Muscle layer of duodenum (tissue), 2 donors: ENCODE results near the gene AJM1.
"Not testable (repeated sequence)": the region's sequence is repeated elsewhere in the genome, so short reads cannot be mapped to it uniquely, and the experiment has no call there.

ENCODE experiments used
- H3K27ac ChIP-seq: one replicate; pipeline ENCODE4 v1.7.0; 2013; ENCODE audit warnings: mild to moderate bottlenecking, low read length
- H3K27me3 ChIP-seq: one replicate; pipeline ENCODE4 v1.7.0; 2013; ENCODE audit warnings: low read depth, mild to moderate bottlenecking, control low read depth, low read length
- H3K36me3 ChIP-seq, 2 donors: one replicate each; pipeline ENCODE4 v1.7.0; 2013; ENCODE audit warnings: low read length in 2 of 2, control low read depth in 1 of 2, mild to moderate bottlenecking in 1 of 2; ENCODE audit not compliant: insufficient read depth in 2 of 2, control insufficient read depth in 1 of 2
- H3K4me1 ChIP-seq, 2 donors: one replicate each; pipeline ENCODE4 v1.7.0; 2013; ENCODE audit warnings: low read length in 2 of 2, mild to moderate bottlenecking in 2 of 2, control low read depth in 1 of 2, moderate library complexity in 1 of 2; ENCODE audit not compliant: insufficient read depth in 2 of 2, control insufficient read depth in 1 of 2
- H3K4me3 ChIP-seq, 2 donors: one replicate each; pipeline ENCODE4 v1.7.0; 2013; ENCODE audit warnings: low read length in 2 of 2, low read depth in 1 of 2, mild to moderate bottlenecking in 1 of 2
- H3K9me3 ChIP-seq, 2 donors: one replicate each; pipeline ENCODE4 v1.7.0; 2013; ENCODE audit warnings: low read length in 2 of 2, control low read depth in 1 of 2, mild to moderate bottlenecking in 1 of 2; ENCODE audit not compliant: control insufficient read depth in 1 of 2
- donor health status: healthy.

The AJM1 gene

DNA sequence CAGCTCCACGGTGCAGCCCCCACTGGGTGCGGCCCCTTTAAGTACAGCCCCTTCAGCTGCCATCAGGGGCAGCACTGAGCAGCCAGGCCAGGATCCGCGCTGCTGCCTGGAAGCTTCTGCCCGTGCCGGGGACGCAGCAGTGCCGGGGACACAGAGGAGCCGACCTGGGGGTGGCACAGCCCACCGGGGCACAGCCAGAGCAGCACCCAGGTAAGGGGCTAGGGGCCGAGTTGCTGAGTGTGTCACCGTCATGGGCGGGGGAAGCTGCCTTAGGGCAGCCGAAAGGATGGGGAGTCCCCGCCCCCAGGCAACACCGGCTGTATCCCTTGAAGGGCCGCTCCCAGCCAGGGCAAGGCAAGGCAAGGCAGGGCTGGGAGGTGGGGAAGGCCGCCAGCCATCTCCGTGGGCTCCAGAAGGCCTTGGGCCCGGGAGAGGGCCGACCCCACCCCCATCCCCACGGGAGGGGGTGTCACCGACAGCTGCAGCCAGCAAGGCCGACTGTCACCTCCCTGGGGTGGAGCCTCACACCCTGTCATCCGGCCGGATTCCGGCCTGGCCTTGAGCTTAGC is at the start of gene AJM1:
Gene AJM1, plus strand, starts transcription at position 99 of the 569 bp plus-strand sequence. CDS start 1,937 bp downstream, outside the sequence.
- H3K9me3 ChIP-seq, H3K27me3 ChIP-seq, H3K27ac ChIP-seq: not testable (repeated sequence)
- peak within 1 kb of the TSS; percentile 30 to 58 for H3K4me3 ChIP-seq
- peaks cover 5 to 27% of the 10 kb centered on the region in 2 donors for H3K36me3 ChIP-seq
- peaks cover 0 to 38% of the 10 kb centered on the region in 2 donors for H3K4me1 ChIP-seq

GRCh38 chr9:136793086-136793946 is 49.0 kb upstream of the AJM1 start:
- Histone ChIP-seq H3K4me3 (no peak overlapping the region), H3K27ac (no peak overlapping the region), H3K4me1 (peaks cover 0 to 17% of the 10 kb centered on the region in 2 donors), H3K9me3 (no peaks in the 10 kb centered on the region), H3K36me3 (no peaks in the 10 kb centered on the region), H3K27me3 (no peaks in the 10 kb centered on the region)

DNA sequence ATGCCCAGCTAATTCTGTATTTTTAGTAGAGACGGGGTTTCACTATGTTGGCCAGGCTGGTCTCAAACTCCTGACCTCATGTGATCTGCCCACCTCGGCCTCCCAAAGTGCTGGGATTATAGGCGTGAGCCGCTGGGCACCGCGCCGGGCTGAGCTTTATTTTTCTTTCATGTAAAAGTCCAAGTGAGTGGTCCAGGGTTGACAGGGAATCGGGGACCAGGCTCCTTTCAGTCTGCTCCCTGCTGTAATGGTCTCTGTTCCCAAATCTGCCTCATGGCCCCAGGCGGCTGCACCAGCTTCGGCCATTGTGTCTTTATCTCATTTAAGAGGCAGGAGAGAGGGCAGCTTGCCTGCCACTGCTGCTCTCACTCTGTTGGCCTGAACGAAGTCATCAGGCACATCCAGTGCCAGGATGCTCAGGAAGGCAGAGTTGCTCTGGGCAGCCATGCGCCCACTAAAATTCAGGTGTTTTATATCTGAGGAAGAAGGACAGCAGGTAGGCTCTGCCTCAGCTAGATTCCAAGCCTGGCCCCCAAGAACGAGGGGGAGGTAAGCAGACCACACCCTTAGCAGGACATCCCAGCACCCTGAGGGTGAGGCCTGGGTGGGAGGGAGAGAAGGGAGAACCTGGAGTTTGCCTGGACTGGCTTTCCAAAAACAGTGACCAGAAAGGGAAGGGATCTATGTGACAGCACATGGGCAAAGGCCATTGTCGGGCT is 47.8 kb upstream of the AJM1 start:
- Histone ChIP-seq H3K4me1 (peaks cover 0 to 20% of the 10 kb centered on the region in 2 donors), H3K27ac (no peak overlapping the region), H3K4me3 (no peak overlapping the region), H3K36me3 (no peaks in the 10 kb centered on the region), H3K27me3 (peaks cover 10% of the 10 kb centered on the region), H3K9me3 (no peaks in the 10 kb centered on the region)

DNA sequence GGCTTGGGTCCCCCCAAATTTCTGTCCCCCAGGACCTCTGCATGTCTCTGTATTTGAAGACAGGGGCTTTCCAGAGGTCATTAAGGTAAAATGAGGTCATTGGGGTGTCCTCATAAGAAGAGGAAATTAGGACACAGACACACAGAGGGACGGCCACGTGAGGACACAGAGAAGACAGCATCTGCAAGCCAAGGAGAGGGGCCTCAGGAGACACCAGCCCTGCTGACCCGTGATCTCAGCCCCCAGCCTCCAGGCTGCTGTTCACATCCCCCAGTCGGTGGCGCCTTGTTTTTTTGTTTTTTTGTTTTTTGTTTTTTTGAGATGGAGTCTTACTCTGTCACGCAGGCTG is 47.3 kb upstream of the AJM1 start:
- Histone ChIP-seq H3K9me3 (no peaks in the 10 kb centered on the region), H3K27me3 (peaks cover 15% of the 10 kb centered on the region), H3K4me1 (peaks cover 0 to 25% of the 10 kb centered on the region in 2 donors), H3K27ac (no peak overlapping the region), H3K4me3 (no peak overlapping the region), H3K36me3 (no peaks in the 10 kb centered on the region)

DNA sequence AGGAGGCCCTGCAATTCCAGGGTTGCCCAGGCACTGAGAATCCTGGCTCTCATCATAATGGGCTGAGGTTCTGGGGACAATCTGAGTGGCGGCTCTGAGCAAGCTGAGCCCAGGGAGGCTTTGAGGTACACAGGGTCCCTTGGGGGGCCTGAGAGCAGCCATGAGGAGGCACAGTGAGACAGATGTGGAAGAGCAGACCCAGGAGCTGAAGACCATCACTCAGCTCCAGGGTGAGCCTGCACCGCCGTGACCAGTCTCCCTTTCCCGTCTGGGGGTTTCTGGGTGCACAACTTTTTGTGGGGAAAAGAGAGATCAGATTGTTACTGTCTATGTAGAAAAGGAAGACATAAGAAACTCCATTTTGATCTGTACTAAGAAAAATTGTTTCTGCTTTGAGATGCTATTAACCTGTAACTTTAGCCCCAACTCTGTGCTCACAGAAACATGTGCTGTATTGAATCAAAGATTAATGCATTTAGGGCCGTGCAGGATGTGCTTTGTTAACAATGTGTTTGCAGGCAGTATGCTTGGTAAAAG is 46.0 kb upstream of the AJM1 start, which contains the start of gene CCDC183:
Gene CCDC183, plus strand, starts transcription at position 101 of the 537 bp plus-strand sequence. Its CDS starts 60 bp downstream, at position 161.
- Histone ChIP-seq H3K27ac (no peak within 1 kb of the TSS), H3K27me3 (peaks cover 15% of the 10 kb centered on the region), H3K36me3 (no peaks in the 10 kb centered on the region), H3K9me3 (no peaks in the 10 kb centered on the region), H3K4me1 (peaks cover 0 to 29% of the 10 kb centered on the region in 2 donors), H3K4me3 (no peak within 1 kb of the TSS)

- H3K9me3 ChIP-seq, H3K27ac ChIP-seq, H3K36me3 ChIP-seq, H3K4me3 ChIP-seq: not testable (repeated sequence)
- peaks cover 15% of the 10 kb centered on the region for H3K27me3 ChIP-seq
- peaks cover 0 to 25% of the 10 kb centered on the region in 2 donors for H3K4me1 ChIP-seq
These were observed 45.4 kb upstream of the AJM1 start for GRCh38 chr9:136796775-136797347.

DNA sequence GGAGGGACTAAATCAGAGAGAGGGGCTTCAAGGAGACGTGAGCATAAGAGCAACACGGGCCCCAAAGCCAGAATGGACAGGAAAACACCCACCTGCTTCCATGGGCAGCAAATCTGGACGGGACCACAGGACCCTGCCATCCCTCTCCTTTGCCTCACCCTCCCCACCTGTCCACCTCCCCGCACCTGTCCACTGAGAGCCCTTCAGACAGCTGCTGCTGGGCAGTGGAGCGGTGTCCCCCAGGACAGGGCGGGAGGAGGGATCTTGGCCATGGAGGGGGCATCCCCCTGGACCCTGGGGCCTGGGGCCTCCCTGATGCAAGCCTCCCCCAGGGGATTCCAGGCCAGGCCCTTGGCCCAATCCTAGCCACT is 43.6 kb upstream of the AJM1 start:
- peaks cover 21% of the 10 kb centered on the region for H3K27me3 ChIP-seq
- no peaks in the 10 kb centered on the region for H3K36me3 ChIP-seq
- peaks cover 0 to 18% of the 10 kb centered on the region in 2 donors for H3K4me1 ChIP-seq
- no peaks in the 10 kb centered on the region for H3K9me3 ChIP-seq
- H3K27ac ChIP-seq: no peak overlapping the region
- H3K4me3 ChIP-seq: no peak overlapping the region

DNA sequence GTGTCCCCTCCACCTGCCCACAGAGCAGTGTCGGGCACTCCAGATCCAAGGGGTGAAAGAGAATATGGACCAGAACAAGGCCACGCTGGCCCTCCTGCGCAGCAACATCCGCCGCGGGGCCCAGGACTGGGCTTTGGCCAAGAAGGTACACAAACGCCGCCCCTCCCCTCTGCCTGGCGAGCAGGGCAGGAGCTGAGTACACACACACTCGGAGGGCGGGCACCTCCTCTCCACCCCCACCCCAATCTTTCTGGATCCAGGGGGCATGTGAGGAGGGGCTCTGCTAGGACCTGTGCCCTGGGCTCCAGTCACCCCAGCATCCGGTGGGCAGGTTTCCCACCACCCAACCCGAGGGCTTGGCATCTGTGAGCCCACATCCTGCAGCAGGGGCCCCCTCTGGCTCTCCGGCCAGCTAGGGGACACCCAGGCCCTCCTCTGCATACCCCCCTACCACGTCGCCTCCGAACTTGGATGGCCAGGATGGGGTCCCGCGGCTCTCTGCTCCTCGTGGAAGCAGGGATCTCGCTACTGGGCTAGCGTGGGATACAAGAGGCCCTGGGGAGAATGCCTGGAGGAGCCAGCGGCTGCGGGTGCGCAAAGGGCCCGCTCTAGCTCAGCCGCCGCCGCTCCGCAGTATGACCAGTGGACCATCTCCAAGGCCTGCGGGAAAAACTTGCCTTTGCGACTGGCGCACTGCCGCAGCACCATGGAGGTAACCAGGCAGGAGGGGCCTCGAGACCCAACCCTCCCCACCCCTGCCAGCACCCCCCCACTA is 43.0 kb upstream of the AJM1 start:
- no peaks in the 10 kb centered on the region for H3K36me3 ChIP-seq
- H3K9me3 ChIP-seq: no peaks in the 10 kb centered on the region
- peaks cover 0 to 18% of the 10 kb centered on the region in 2 donors for H3K4me1 ChIP-seq
- H3K27ac ChIP-seq: no peak overlapping the region
- peak overlapping the region in 1 of 2 donors; percentile 52 for H3K4me3 ChIP-seq
- peaks cover 21% of the 10 kb centered on the region for H3K27me3 ChIP-seq

- no peak overlapping the region for H3K27ac ChIP-seq
These were observed 42.2 kb upstream of the AJM1 start for GRCh38 chr9:136799854-136800657.

GRCh38 chr9:136802321-136802720 is 40.0 kb upstream of the AJM1 start:
- Histone ChIP-seq H3K27ac (no peak overlapping the region), H3K36me3 (no peaks in the 10 kb centered on the region), H3K27me3 (peaks cover 21% of the 10 kb centered on the region), H3K4me3 (no peak overlapping the region), H3K9me3 (no peaks in the 10 kb centered on the region), H3K4me1 (peaks cover 6 to 30% of the 10 kb centered on the region in 2 donors)

More at GRCh38 chr9:136799854-136800657, 42.2 kb upstream of the AJM1 start:
- H3K27me3 ChIP-seq: peaks cover 21% of the 10 kb centered on the region
- H3K9me3 ChIP-seq: no peaks in the 10 kb centered on the region
- peak overlapping the region; percentile 39 to 52 for H3K4me3 ChIP-seq
- H3K4me1 ChIP-seq: peaks cover 0 to 18% of the 10 kb centered on the region in 2 donors
- H3K36me3 ChIP-seq: no peaks in the 10 kb centered on the region
